K562 (cell line): Measurements from ENCODE around the gene ARHGEF12. TPM values are rescaled to one million over a fixed set of nuclear protein-coding genes. Genes with fewer than 3 reads are reported as not detected.
A peak's percentile ranks its signal among the peaks of the same experiment; 100 is the strongest.

Source experiments
- ATF6 ChIP-seq: sonication (generic); formaldehyde crosslinking; IDR thresholded peaks from 2 replicates; pipeline ENCODE4 v1.4.0; 2020; ENCODE audit warnings: mild to moderate bottlenecking, missing genetic modification reagents
- ERF ChIP-seq: fragments of 450-650 bp; formaldehyde crosslinking; IDR thresholded peaks from 2 replicates; pipeline ENCODE4 v1.4.0; 2020; ENCODE audit warnings: mild to moderate bottlenecking, mixed read lengths
- ETV5 ChIP-seq: sonication (generic); formaldehyde crosslinking; IDR thresholded peaks from 2 replicates; pipeline ENCODE4 v1.4.0; 2020; ENCODE audit warnings: low read depth, mild to moderate bottlenecking, missing genetic modification reagents
- FOXK1 ChIP-seq: sonication (generic); formaldehyde crosslinking; IDR thresholded peaks from 2 replicates; pipeline ENCODE4 v1.8.0; 2022; ENCODE audit warnings: missing genetic modification reagents, mild to moderate bottlenecking, borderline replicate concordance
- GABPB1 ChIP-seq: sonication (generic); formaldehyde crosslinking; IDR thresholded peaks from 2 replicates; pipeline ENCODE4 v1.8.0; 2022; ENCODE audit warnings: mild to moderate bottlenecking, missing genetic modification reagents
- HNRNPK ChIP-seq: fragments of 200-400 bp; formaldehyde crosslinking; IDR thresholded peaks from one replicate; pipeline ENCODE4 v1.6.1; 2018; ENCODE audit warnings: mild to moderate bottlenecking, low read depth, low read length; ENCODE audit not compliant: poor library complexity, severe bottlenecking
- IRF2 ChIP-seq: sonication (generic); formaldehyde crosslinking; IDR thresholded peaks from 2 replicates; pipeline ENCODE4 v1.8.1; 2022; ENCODE audit warnings: mild to moderate bottlenecking, missing genetic modification reagents
- KLF16 ChIP-seq: IDR thresholded peaks from 2 replicates; pipeline ENCODE4 v1.6.1; 2016; ENCODE audit warnings: antibody characterized with exemption
- NFE2 ChIP-seq: IDR thresholded peaks from 2 replicates; pipeline ENCODE4 v1.6.1; 2014; ENCODE audit warnings: antibody characterized with exemption, low read depth
- NONO ChIP-seq, 2 experiments: fragments of 200-400 bp in 1 of 2; fragments of 450-650 bp in 1 of 2; formaldehyde crosslinking in 1 of 2; IDR thresholded peaks; 2 replicates each; pipeline ENCODE4 v1.6.1; 2017; ENCODE audit warnings: low read depth in 2 of 2, mild to moderate bottlenecking in 2 of 2, moderate library complexity in 2 of 2, low read length in 1 of 2
- RNF2 ChIP-seq: sonication (generic); IDR thresholded peaks from 2 replicates; pipeline ENCODE4 v1.6.1; 2016
- SMARCB1 ChIP-seq: IDR thresholded peaks from 2 replicates; pipeline ENCODE4 v1.6.1; 2011; ENCODE audit warnings: improper control_type of control experiment, low read depth; ENCODE audit not compliant: insufficient read length
- ZFX ChIP-seq: sonication (generic); formaldehyde crosslinking; IDR thresholded peaks from 2 replicates; pipeline ENCODE4 v1.8.0; 2022; ENCODE audit warnings: mild to moderate bottlenecking, missing genetic modification reagents, moderate library complexity
- ZNF184 ChIP-seq: sonication (generic); formaldehyde crosslinking; IDR thresholded peaks from 2 replicates; pipeline ENCODE4 v1.5.0; 2020; ENCODE audit warnings: missing genetic modification reagents
- ZNF282 ChIP-seq: sonication (generic); formaldehyde crosslinking; IDR thresholded peaks from 2 replicates; pipeline ENCODE4 v1.8.1; 2023; ENCODE audit warnings: missing genetic modification reagents
- polyA plus RNA-seq, 8 experiments: library from polyadenylated mRNA; depleted of rRNA in 4 of 8; stranded (reverse) in 5 of 8; unstranded in 3 of 8; fragments of >200 nt; fragmentation: Nextera tagmentation in 2 of 8; fragmentation: Illumina TruSeq in 1 of 8; extraction: Ambion mirVana in 2 of 8; extraction: Trizol in 1 of 8; gene quantifications; 2 replicates each; pipeline versions ENCODE4 v1.2.1 to v1.2.3, GENCODE V29; 2011 to 2014; ENCODE audit warnings: inconsistent platforms in 1 of 8, missing spikeins in 1 of 8
- total RNA-seq, 7 experiments: library from RNA; depleted of rRNA in 6 of 7; stranded (reverse); fragments of >200 nt in 6 of 7; fragmentation: Illumina TruSeq in 2 of 7; extraction: Trizol in 2 of 7; gene quantifications; 2 replicates each; pipeline versions ENCODE4 v1.2.1 to v1.2.3, GENCODE V29; 2011 to 2021; ENCODE audit warnings: low replicate concordance in 1 of 7
- TF ChIP-seq, protein P1 (sequence below): sonication (generic); formaldehyde crosslinking; IDR thresholded peaks from 2 replicates; pipeline ENCODE4 v1.8.1; 2023; ENCODE audit warnings: missing genetic modification reagents, mild to moderate bottlenecking, borderline replicate concordance
- TF ChIP-seq, protein P2 (sequence below): fragments of 450-650 bp; conservative IDR thresholded peaks from 2 replicates; pipeline ENCODE4 v1.6.1; 2016; ENCODE audit warnings: missing genetic modification characterization, low read depth, mild to moderate bottlenecking, control low read depth, missing compliant biosample characterization

The ARHGEF12 gene
- total and polyA plus RNA-seq, 9 of the 15 experiments (the other 6 are each of a cell fraction or from before 2014, with no cell fraction given), result 3.5 to 51.7 (median 29.5) TPM

GRCh38 chr11:120335908-120336640 lies at the start of gene ARHGEF12 (continued):
- TF ChIP-seq, protein P1, sequence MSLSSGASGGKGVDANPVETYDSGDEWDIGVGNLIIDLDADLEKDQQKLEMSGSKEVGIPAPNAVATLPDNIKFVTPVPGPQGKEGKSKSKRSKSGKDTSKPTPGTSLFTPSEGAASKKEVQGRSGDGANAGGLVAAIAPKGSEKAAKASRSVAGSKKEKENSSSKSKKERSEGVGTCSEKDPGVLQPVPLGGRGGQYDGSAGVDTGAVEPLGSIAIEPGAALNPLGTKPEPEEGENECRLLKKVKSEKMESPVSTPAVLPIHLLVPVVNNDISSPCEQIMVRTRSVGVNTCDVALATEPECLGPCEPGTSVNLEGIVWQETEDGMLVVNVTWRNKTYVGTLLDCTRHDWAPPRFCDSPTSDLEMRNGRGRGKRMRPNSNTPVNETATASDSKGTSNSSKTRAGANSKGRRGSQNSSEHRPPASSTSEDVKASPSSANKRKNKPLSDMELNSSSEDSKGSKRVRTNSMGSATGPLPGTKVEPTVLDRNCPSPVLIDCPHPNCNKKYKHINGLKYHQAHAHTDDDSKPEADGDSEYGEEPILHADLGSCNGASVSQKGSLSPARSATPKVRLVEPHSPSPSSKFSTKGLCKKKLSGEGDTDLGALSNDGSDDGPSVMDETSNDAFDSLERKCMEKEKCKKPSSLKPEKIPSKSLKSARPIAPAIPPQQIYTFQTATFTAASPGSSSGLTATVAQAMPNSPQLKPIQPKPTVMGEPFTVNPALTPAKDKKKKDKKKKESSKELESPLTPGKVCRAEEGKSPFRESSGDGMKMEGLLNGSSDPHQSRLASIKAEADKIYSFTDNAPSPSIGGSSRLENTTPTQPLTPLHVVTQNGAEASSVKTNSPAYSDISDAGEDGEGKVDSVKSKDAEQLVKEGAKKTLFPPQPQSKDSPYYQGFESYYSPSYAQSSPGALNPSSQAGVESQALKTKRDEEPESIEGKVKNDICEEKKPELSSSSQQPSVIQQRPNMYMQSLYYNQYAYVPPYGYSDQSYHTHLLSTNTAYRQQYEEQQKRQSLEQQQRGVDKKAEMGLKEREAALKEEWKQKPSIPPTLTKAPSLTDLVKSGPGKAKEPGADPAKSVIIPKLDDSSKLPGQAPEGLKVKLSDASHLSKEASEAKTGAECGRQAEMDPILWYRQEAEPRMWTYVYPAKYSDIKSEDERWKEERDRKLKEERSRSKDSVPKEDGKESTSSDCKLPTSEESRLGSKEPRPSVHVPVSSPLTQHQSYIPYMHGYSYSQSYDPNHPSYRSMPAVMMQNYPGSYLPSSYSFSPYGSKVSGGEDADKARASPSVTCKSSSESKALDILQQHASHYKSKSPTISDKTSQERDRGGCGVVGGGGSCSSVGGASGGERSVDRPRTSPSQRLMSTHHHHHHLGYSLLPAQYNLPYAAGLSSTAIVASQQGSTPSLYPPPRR (CRISPR knock-in tag), result no peak
- no peak for TF ChIP-seq HNRNPK
- TF ChIP-seq ETV5 (CRISPR knock-in tag), result peak; percentile 84
- peak; percentile 68 for TF ChIP-seq GABPB1 (CRISPR knock-in tag)
- TF ChIP-seq IRF2 (CRISPR knock-in tag), result no peak
- TF ChIP-seq FOXK1, result no peak
- no peak for TF ChIP-seq ZNF184 (CRISPR knock-in tag)
- peak; percentile 62 to 66; a peak in 3 of 4 replicates for TF ChIP-seq NONO (IDR thresholded peaks at IDR 0.05; ENCODE audit: low read depth in 2 of 2, low read length in 1 of 2)
- TF ChIP-seq NFE2, result peak; percentile 2; the same call in 1 of the 2 replicates
- no peak for TF ChIP-seq SMARCB1
- TF ChIP-seq, protein P2, sequence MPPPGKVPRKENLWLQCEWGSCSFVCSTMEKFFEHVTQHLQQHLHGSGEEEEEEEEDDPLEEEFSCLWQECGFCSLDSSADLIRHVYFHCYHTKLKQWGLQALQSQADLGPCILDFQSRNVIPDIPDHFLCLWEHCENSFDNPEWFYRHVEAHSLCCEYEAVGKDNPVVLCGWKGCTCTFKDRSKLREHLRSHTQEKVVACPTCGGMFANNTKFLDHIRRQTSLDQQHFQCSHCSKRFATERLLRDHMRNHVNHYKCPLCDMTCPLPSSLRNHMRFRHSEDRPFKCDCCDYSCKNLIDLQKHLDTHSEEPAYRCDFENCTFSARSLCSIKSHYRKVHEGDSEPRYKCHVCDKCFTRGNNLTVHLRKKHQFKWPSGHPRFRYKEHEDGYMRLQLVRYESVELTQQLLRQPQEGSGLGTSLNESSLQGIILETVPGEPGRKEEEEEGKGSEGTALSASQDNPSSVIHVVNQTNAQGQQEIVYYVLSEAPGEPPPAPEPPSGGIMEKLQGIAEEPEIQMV (tag), result no peak
- no peak for TF ChIP-seq ERF
- TF ChIP-seq ZNF282, result no peak
- TF ChIP-seq KLF16, result no peak
- peak; percentile 79 for TF ChIP-seq ZFX (CRISPR knock-in tag)
- TF ChIP-seq ATF6, result no peak
- no peak for TF ChIP-seq RNF2
